RWPE2 (cell line): Measurements from ENCODE around the gene KRT4.

Source experiments
- ATAC-seq: fragments of 200-7000 bp; cut with Tn5 transposase; 3 replicates; pipeline ENCODE4 v1.9.1; 2021; ENCODE audit warnings: low read depth
- DNase-seq: peaks from one replicate; pipeline ENCODE4 v3.0.0-alpha.2; 2020; ENCODE audit warnings: low spot score
- H3K27ac ChIP-seq: fragments of 450-650 bp; 2 replicates; pipeline ENCODE4 v1.5.1; 2017; ENCODE audit warnings: mild to moderate bottlenecking; ENCODE audit not compliant: poor library complexity, severe bottlenecking
- H3K27me3 ChIP-seq: fragments of 250-450 bp; sonication (Bioruptor Pico); 2 replicates; pipeline ENCODE4 v1.5.1; 2021; ENCODE audit warnings: mild to moderate bottlenecking, moderate library complexity; ENCODE audit not compliant: insufficient read depth, poor library complexity, severe bottlenecking
- H3K36me3 ChIP-seq: fragments of 250-450 bp; sonication (Bioruptor Pico); 2 replicates; pipeline ENCODE4 v1.5.1; 2020; ENCODE audit warnings: low read depth, mild to moderate bottlenecking, moderate library complexity
- H3K4me1 ChIP-seq: fragments of 250-450 bp; sonication (Bioruptor Pico); 2 replicates; pipeline ENCODE4 v1.5.1; 2021; ENCODE audit warnings: mild to moderate bottlenecking, moderate library complexity; ENCODE audit not compliant: insufficient read depth, poor library complexity, severe bottlenecking
- H3K4me3 ChIP-seq: fragments of 250-450 bp; sonication (Bioruptor Pico); 2 replicates; pipeline ENCODE4 v1.5.1; 2021; ENCODE audit warnings: mild to moderate bottlenecking, moderate library complexity; ENCODE audit not compliant: severe bottlenecking
- H3K9me3 ChIP-seq: fragments of 250-450 bp; sonication (Bioruptor Pico); 2 replicates; pipeline ENCODE4 v1.5.1; 2021; ENCODE audit warnings: mild to moderate bottlenecking, moderate library complexity; ENCODE audit not compliant: severe bottlenecking
- CTCF ChIP-seq: fragments of 450-650 bp; IDR thresholded peaks from one replicate; pipeline ENCODE4 v1.5.1; 2017; ENCODE audit warnings: mild to moderate bottlenecking, moderate library complexity; ENCODE audit not compliant: poor library complexity, severe bottlenecking

Gene KRT4

GRCh38 chr12:52806169-52806811 lies 7.6 kb downstream of the KRT4 start:
- TF ChIP-seq CTCF = no peak
- Histone ChIP-seq H3K9me3 (no peaks in the 10 kb centered on the region), H3K27ac (no peak overlapping the region), H3K36me3 (no peaks in the 10 kb centered on the region), H3K4me3 (no peak overlapping the region), H3K27me3 (no peaks in the 10 kb centered on the region), H3K4me1 (no peaks in the 10 kb centered on the region)
- no peak for DNase-seq
- ATAC-seq = no peak

- Histone ChIP-seq H3K27ac (no peak overlapping the region), H3K27me3 (no peaks in the 10 kb centered on the region), H3K4me3 (no peak overlapping the region), H3K9me3 (no peaks in the 10 kb centered on the region), H3K36me3 (no peaks in the 10 kb centered on the region), H3K4me1 (peaks cover 4% of the 10 kb centered on the region)
- no peak for TF ChIP-seq CTCF
- ATAC-seq = no peak
- DNase-seq = no peak
These were observed 8.2 kb downstream of the KRT4 start for GRCh38 chr12:52805739-52806138.

- no peak for ATAC-seq
- TF ChIP-seq CTCF = no peak
- peaks cover 8% of the 10 kb centered on the region for H3K4me1 ChIP-seq
These were observed 8.9 kb downstream of the KRT4 start for GRCh38 chr12:52805000-52805399.

GRCh38 chr12:52802442-52802841 lies 11.5 kb downstream of the KRT4 start:
- no peak overlapping the region for H3K4me3 ChIP-seq
- H3K36me3 ChIP-seq = no peaks in the 10 kb centered on the region
- H3K27ac ChIP-seq = no peak overlapping the region
- H3K9me3 ChIP-seq = no peaks in the 10 kb centered on the region
- peaks cover 27% of the 10 kb centered on the region for H3K4me1 ChIP-seq
- ATAC-seq (no peak), DNase-seq (no peak)
- no peak for TF ChIP-seq CTCF
- no peaks in the 10 kb centered on the region for H3K27me3 ChIP-seq

More at GRCh38 chr12:52805000-52805399, 8.9 kb downstream of the KRT4 start:
- Histone ChIP-seq H3K36me3 (no peaks in the 10 kb centered on the region), H3K9me3 (no peaks in the 10 kb centered on the region), H3K4me3 (no peak overlapping the region), H3K27me3 (no peaks in the 10 kb centered on the region), H3K27ac (no peak overlapping the region)
- DNase-seq = no peak

GRCh38 chr12:52801773-52802172 lies 12.1 kb downstream of the KRT4 start:
- peaks cover 27% of the 10 kb centered on the region for H3K4me1 ChIP-seq
- TF ChIP-seq CTCF = no peak
- ATAC-seq (no peak), DNase-seq (no peak)
- no peaks in the 10 kb centered on the region for H3K36me3 ChIP-seq
- H3K9me3 ChIP-seq = no peaks in the 10 kb centered on the region
- H3K27me3 ChIP-seq = no peaks in the 10 kb centered on the region
- H3K4me3 ChIP-seq = no peak overlapping the region
- H3K27ac ChIP-seq = no peak overlapping the region
